Mesenchymal stem cell (in vitro differentiated cells and primary cell): Measurements from ENCODE around the gene MPP4.
A peak's percentile ranks its signal among the peaks of the same experiment; 100 is the strongest.

Experiments used
- DNase-seq: peaks from one replicate; pipeline ENCODE4 v3.0.0-alpha.2; 2013
- H2AFZ ChIP-seq: one replicate; pipeline ENCODE4 v1.6.1; 2013; ENCODE audit warnings: low read depth, mild to moderate bottlenecking, control low read depth, inconsistent platforms, low read length, moderate library complexity
- H2AK5ac ChIP-seq: 2 replicates; pipeline ENCODE4 v1.6.1; 2013; ENCODE audit warnings: low read length, moderate library complexity, mild to moderate bottlenecking, inconsistent platforms; ENCODE audit not compliant: severe bottlenecking
- H2BK120ac ChIP-seq: one replicate; pipeline ENCODE4 v1.6.1; 2013; ENCODE audit warnings: low read depth, mild to moderate bottlenecking, inconsistent platforms, low read length, moderate library complexity
- H2BK12ac ChIP-seq, 2 experiments: one replicate each; pipeline ENCODE4 v1.6.1; 2013; ENCODE audit warnings: inconsistent platforms in 2 of 2, low read length in 2 of 2, mild to moderate bottlenecking in 2 of 2, moderate library complexity in 2 of 2, control low read depth in 1 of 2
- H2BK15ac ChIP-seq: one replicate; pipeline ENCODE4 v1.6.1; 2013; ENCODE audit warnings: mild to moderate bottlenecking, low read depth, inconsistent platforms; ENCODE audit not compliant: poor library complexity, severe bottlenecking
- H2BK5ac ChIP-seq: 2 replicates; pipeline ENCODE4 v1.6.1; 2013; ENCODE audit warnings: low read depth, mild to moderate bottlenecking, low read length, control low read depth, inconsistent platforms; ENCODE audit not compliant: poor library complexity, severe bottlenecking
- H3K14ac ChIP-seq, 2 experiments: one replicate each; pipeline ENCODE4 v1.6.1; 2013; ENCODE audit warnings: inconsistent platforms in 2 of 2, low read length in 2 of 2, control low read depth in 1 of 2, mild to moderate bottlenecking in 1 of 2, moderate library complexity in 1 of 2
- H3K18ac ChIP-seq, 2 experiments: one replicate each; pipeline ENCODE4 v1.6.1; 2013; ENCODE audit warnings: inconsistent platforms in 2 of 2, low read length in 2 of 2, control low read depth in 1 of 2, low read depth in 1 of 2, mild to moderate bottlenecking in 1 of 2
- H3K23ac ChIP-seq, 2 experiments: one replicate each; pipeline ENCODE4 v1.6.1; 2013; ENCODE audit warnings: inconsistent platforms in 2 of 2, low read length in 2 of 2, mild to moderate bottlenecking in 2 of 2, moderate library complexity in 2 of 2, control low read depth in 1 of 2
- H3K27ac ChIP-seq: 2 replicates; pipeline ENCODE4 v1.5.1; 2013; ENCODE audit warnings: mild to moderate bottlenecking, moderate library complexity, low read length, control low read depth, inconsistent platforms; ENCODE audit not compliant: poor library complexity, severe bottlenecking
- H3K27me3 ChIP-seq, 2 experiments: 2 replicates each; pipeline versions ENCODE4 v1.6.1 to v1.7.0; 2013; ENCODE audit warnings: low read length in 2 of 2, mild to moderate bottlenecking in 2 of 2, moderate library complexity in 2 of 2, control low read depth in 1 of 2, inconsistent platforms in 1 of 2; ENCODE audit not compliant: control insufficient read depth in 1 of 2, insufficient read depth in 1 of 2
- H3K36me3 ChIP-seq, 2 experiments: 2 replicates each; pipeline versions ENCODE4 v1.6.1 to v1.7.0; 2013; ENCODE audit warnings: low read length in 2 of 2, control low read depth in 1 of 2, inconsistent platforms in 1 of 2, low read depth in 1 of 2, mild to moderate bottlenecking in 1 of 2; ENCODE audit not compliant: insufficient read depth in 2 of 2, control insufficient read depth in 1 of 2
- H3K4ac ChIP-seq, 2 experiments: one replicate each; pipeline ENCODE4 v1.6.1; 2013; ENCODE audit warnings: inconsistent platforms in 2 of 2, low read length in 2 of 2, mild to moderate bottlenecking in 2 of 2, moderate library complexity in 2 of 2, control low read depth in 1 of 2, low read depth in 1 of 2
- H3K4me1 ChIP-seq: 2 replicates; pipeline ENCODE4 v1.6.1; 2013; ENCODE audit warnings: low read depth, low read length, control low read depth; ENCODE audit not compliant: control insufficient read depth, insufficient read depth
- H3K4me2 ChIP-seq: 2 replicates; pipeline ENCODE4 v1.6.1; 2013; ENCODE audit warnings: low read length, mild to moderate bottlenecking, inconsistent platforms; ENCODE audit not compliant: poor library complexity, severe bottlenecking
- H3K4me3 ChIP-seq, 2 experiments: 2 replicates each; pipeline versions ENCODE4 v1.5.1 to v1.7.0; 2013; ENCODE audit warnings: low read length in 2 of 2, mild to moderate bottlenecking in 2 of 2, control low read depth in 1 of 2, low read depth in 1 of 2; ENCODE audit not compliant: insufficient read depth in 1 of 2
- H3K79me1 ChIP-seq: replicated peaks from 2 replicates; pipeline ENCODE4 v1.6.1; 2013; ENCODE audit warnings: mild to moderate bottlenecking, control low read depth, low read length, inconsistent platforms; ENCODE audit not compliant: poor library complexity, severe bottlenecking
- H3K9ac ChIP-seq: 2 replicates; pipeline ENCODE4 v1.7.0; 2013; ENCODE audit warnings: mild to moderate bottlenecking, low read length, moderate library complexity
- H3K9me3 ChIP-seq: 2 replicates; pipeline ENCODE4 v1.7.0; 2013; ENCODE audit warnings: mild to moderate bottlenecking, low read length; ENCODE audit not compliant: control insufficient read depth
- H4K8ac ChIP-seq: one replicate; pipeline ENCODE4 v1.6.1; 2013; ENCODE audit warnings: inconsistent platforms, mild to moderate bottlenecking, low read length, moderate library complexity
- H4K91ac ChIP-seq: one replicate; pipeline ENCODE4 v1.6.1; 2013; ENCODE audit warnings: mild to moderate bottlenecking, low read length, inconsistent platforms
- WGBS: methylation state at CpG from one replicate; pipeline ENCODE4 v1.1.7; 2013; ENCODE audit warnings: mixed read lengths; 5-methylcytosine and 5-hydroxymethylcytosine counted together

The MPP4 gene

DNA sequence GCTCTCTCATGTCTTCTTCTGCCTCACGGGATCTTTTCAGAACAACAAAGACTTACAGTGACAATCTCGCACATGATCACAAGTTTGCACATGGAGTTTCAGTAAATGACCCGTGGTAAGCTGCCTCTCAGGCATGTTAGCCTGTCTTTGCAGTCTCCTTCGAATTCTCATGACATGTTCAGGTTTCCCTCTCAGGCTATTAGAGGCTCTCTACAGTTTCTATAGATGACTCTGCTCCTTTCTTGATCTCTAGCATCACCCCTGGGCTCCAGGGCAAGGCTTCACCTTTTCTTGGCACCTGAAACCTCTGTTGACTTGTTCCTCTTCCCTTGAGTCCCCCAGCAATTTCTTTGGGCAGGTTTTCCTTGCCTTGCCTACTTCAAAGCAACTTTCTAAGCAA lies 23.0 kb downstream of the MPP4 start:
- 95% methylated on average over 4 of the region's 4 CpGs for WGBS
- Histone ChIP-seq H3K4ac (no peak overlapping the region), H3K14ac (no peak overlapping the region), H3K4me3 (no peak overlapping the region), H2BK15ac (no peak overlapping the region), H2BK120ac (no peak overlapping the region), H3K27me3 (no peaks in the 10 kb centered on the region), H4K91ac (no peak overlapping the region), H2BK5ac (no peak overlapping the region), H3K9ac (no peak overlapping the region), H2AK5ac (no peak overlapping the region), H3K18ac (no peak overlapping the region), H3K4me1 (peaks cover 2% of the 10 kb centered on the region), H2BK12ac (no peak overlapping the region), H2AFZ (no peak overlapping the region), H3K4me2 (no peak overlapping the region), H3K23ac (no peak overlapping the region), H3K79me1 (no peaks in the 10 kb centered on the region), H3K9me3 (no peaks in the 10 kb centered on the region), H3K27ac (no peak overlapping the region), H3K36me3 (peaks cover 0 to 17% of the 10 kb centered on the region in 2 experiments), H4K8ac (no peak overlapping the region)
- DNase-seq = no peak

GRCh38 chr2:201674794-201675193 lies 23.6 kb downstream of the MPP4 start:
- H3K36me3 ChIP-seq = peaks cover 0 to 10% of the 10 kb centered on the region in 2 experiments
- H4K8ac ChIP-seq = no peak overlapping the region
- H3K27ac ChIP-seq = no peak overlapping the region
- H3K9ac ChIP-seq = no peak overlapping the region
- no peak overlapping the region for H3K14ac ChIP-seq
- H3K4me2 ChIP-seq = no peak overlapping the region
- H2BK5ac ChIP-seq = no peak overlapping the region
- no peak overlapping the region for H3K4ac ChIP-seq
- no peak overlapping the region for H3K23ac ChIP-seq
- no peak overlapping the region for H3K18ac ChIP-seq
- no peaks in the 10 kb centered on the region for H3K9me3 ChIP-seq
- H2BK12ac ChIP-seq = no peak overlapping the region
- no peaks in the 10 kb centered on the region for H3K79me1 ChIP-seq
- no peak for DNase-seq
- H3K27me3 ChIP-seq = no peaks in the 10 kb centered on the region
- no peak overlapping the region for H2AK5ac ChIP-seq
- no peak overlapping the region for H2AFZ ChIP-seq
- no peak overlapping the region for H4K91ac ChIP-seq
- no peak overlapping the region for H3K4me3 ChIP-seq
- no peak overlapping the region for H2BK120ac ChIP-seq
- peaks cover 2% of the 10 kb centered on the region for H3K4me1 ChIP-seq
- 94% methylated on average over 3 of the region's 3 CpGs for WGBS
- no peak overlapping the region for H2BK15ac ChIP-seq

DNA sequence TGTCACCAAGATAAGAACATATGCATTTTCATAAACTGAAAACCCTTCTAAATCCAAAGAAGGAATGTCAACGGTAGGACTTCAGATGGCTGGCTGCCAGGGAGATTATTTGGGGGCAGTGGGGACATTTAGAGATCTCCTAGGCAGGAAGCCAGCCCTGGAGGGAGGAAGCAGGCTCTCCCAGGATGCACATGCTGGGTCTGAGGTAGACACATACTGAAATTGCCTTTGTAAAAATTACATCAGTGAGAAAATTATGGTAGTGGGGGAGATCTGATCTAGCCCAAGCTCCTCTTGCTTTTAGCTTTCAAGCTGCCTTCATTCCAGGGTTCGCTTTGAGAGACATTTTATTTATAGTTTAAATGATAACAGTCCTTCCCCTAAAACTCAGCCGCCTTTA lies 24.1 kb downstream of the MPP4 start:
- H3K4me3 ChIP-seq = no peak overlapping the region
- no peaks in the 10 kb centered on the region for H3K9me3 ChIP-seq
- H3K4me1 ChIP-seq = peaks cover 2% of the 10 kb centered on the region
- H2AFZ ChIP-seq = no peak overlapping the region
- H3K79me1 ChIP-seq = no peaks in the 10 kb centered on the region
- no peak overlapping the region for H2BK12ac ChIP-seq
- no peak overlapping the region for H4K8ac ChIP-seq
- H4K91ac ChIP-seq = no peak overlapping the region
- no peak overlapping the region for H3K4me2 ChIP-seq
- H3K36me3 ChIP-seq = peaks cover 0 to 9% of the 10 kb centered on the region in 2 experiments
- H3K9ac ChIP-seq = no peak overlapping the region
- H2BK120ac ChIP-seq = no peak overlapping the region
- no peak overlapping the region for H2AK5ac ChIP-seq
- no peak overlapping the region for H2BK5ac ChIP-seq
- no peak overlapping the region for H2BK15ac ChIP-seq
- DNase-seq = no peak
- H3K4ac ChIP-seq = no peak overlapping the region
- no peak overlapping the region for H3K14ac ChIP-seq
- H3K27ac ChIP-seq = no peak overlapping the region
- no peak overlapping the region for H3K23ac ChIP-seq
- H3K18ac ChIP-seq = no peak overlapping the region
- WGBS = 88% methylated on average over 1 of the region's 3 CpGs
- H3K27me3 ChIP-seq = no peaks in the 10 kb centered on the region

GRCh38 chr2:201673546-201673945 lies 24.9 kb downstream of the MPP4 start:
- Histone ChIP-seq H3K36me3 (peaks cover 0 to 9% of the 10 kb centered on the region in 2 experiments), H4K91ac (no peak overlapping the region), H3K27me3 (no peaks in the 10 kb centered on the region), H3K4ac (no peak overlapping the region), H3K4me3 (no peak overlapping the region), H3K4me1 (peaks cover 2% of the 10 kb centered on the region), H2BK15ac (no peak overlapping the region), H3K4me2 (no peak overlapping the region), H3K79me1 (no peaks in the 10 kb centered on the region), H2AFZ (no peak overlapping the region), H2AK5ac (no peak overlapping the region), H3K27ac (no peak overlapping the region), H2BK120ac (no peak overlapping the region), H2BK12ac (peak overlapping the region in 1 of 2 experiments; percentile 19), H4K8ac (no peak overlapping the region), H3K9ac (no peak overlapping the region), H2BK5ac (no peak overlapping the region), H3K14ac (no peak overlapping the region), H3K18ac (no peak overlapping the region), H3K23ac (no peak overlapping the region), H3K9me3 (no peaks in the 10 kb centered on the region)
- DNase-seq = no peak
- 89% methylated on average over 2 of the region's 2 CpGs for WGBS
